Endothelial cell of umbilical vein (primary cell): Measurements from ENCODE around the gene CYTIP. TPM values are rescaled to one million over a fixed set of nuclear protein-coding genes. Genes with fewer than 3 reads are reported as not detected.

ENCODE experiments used
- BruUV-seq: library from RNA; stranded (reverse); fragments of 400-500 nt; replicated peaks from 2 replicates; lab custom pipeline; 2021; lab: Mats Ljungman, UMichigan
- CTCF ChIA-PET: fragments of 300-600, 350-600 bp; sonication (Branson Sonifier 250); formaldehyde crosslinking; loops from one replicate; lab custom pipeline; 2021; ENCODE audit warnings: antibody characterized with exemption, inconsistent platforms; lab: Charles Lee
- POLR2A ChIA-PET: fragments of 300-600, 350-600 bp; sonication (Branson Sonifier 250); formaldehyde crosslinking; loops from one replicate; lab custom pipeline; 2021; ENCODE audit warnings: antibody characterized with exemption, inconsistent platforms; lab: Charles Lee
- DNase-seq: peaks from one replicate; pipeline ENCODE4 v3.0.0-alpha.2; 2011; ENCODE audit warnings: low read depth, low spot score
- FAIRE-seq: peaks from 2 replicates; lab custom pipeline; 2011; peaks lifted over from hg19 to GRCh38; lab: Jason Lieb, UNC
- H2AFZ ChIP-seq: 2 replicates; pipeline ENCODE4 v1.6.0; 2012; ENCODE audit warnings: low read depth, low read length, control low read depth, inconsistent platforms
- H3K27ac ChIP-seq: 2 replicates; pipeline ENCODE4 v1.5.1; 2011; ENCODE audit warnings: low read depth, mild to moderate bottlenecking, control low read depth, low read length, moderate library complexity; ENCODE audit not compliant: insufficient read depth
- H3K27me3 ChIP-seq, 2 experiments: 2 replicates each; pipeline versions ENCODE4 v1.6.0 to v1.6.1; 2011; ENCODE audit warnings: low read length in 2 of 2, mixed read lengths in 1 of 2; ENCODE audit not compliant: control insufficient read depth in 2 of 2, insufficient read depth in 2 of 2
- H3K36me3 ChIP-seq, 2 experiments: 2 replicates in 1 of 2; 3 replicates in 1 of 2; pipeline ENCODE4 v1.5.1; 2011; ENCODE audit warnings: low read length in 2 of 2, mild to moderate bottlenecking in 1 of 2, moderate library complexity in 1 of 2; ENCODE audit not compliant: control insufficient read depth in 2 of 2, insufficient read depth in 2 of 2; ENCODE audit errors: extremely low read depth in 1 of 2
- H3K4me1 ChIP-seq: 3 replicates; pipeline ENCODE4 v1.5.1; 2011; ENCODE audit warnings: mild to moderate bottlenecking, low read length; ENCODE audit not compliant: control insufficient read depth, insufficient read depth; ENCODE audit errors: extremely low read depth
- H3K4me2 ChIP-seq: 2 replicates; pipeline ENCODE4 v1.6.1; 2011; ENCODE audit warnings: low read length, control low read depth, mixed read lengths; ENCODE audit not compliant: insufficient read depth
- H3K4me3 ChIP-seq, 3 experiments: fragments of 200-600 bp in 1 of 3; sonication (generic), shearing (Covaris generic) in 1 of 3; replicated peaks in 1 of 3; 2 replicates each; pipeline ENCODE4 v1.5.1; 2011 to 2016; ENCODE audit warnings: control low read depth in 3 of 3, low read length in 3 of 3, mild to moderate bottlenecking in 2 of 3, inconsistent platforms in 1 of 3, low read depth in 1 of 3, moderate library complexity in 1 of 3; ENCODE audit not compliant: insufficient read depth in 1 of 3
- H3K79me2 ChIP-seq: 2 replicates; pipeline ENCODE4 v1.6.0; 2012; ENCODE audit warnings: low read length, inconsistent platforms; ENCODE audit not compliant: control insufficient read depth, insufficient read depth
- H3K9ac ChIP-seq: replicated peaks from 2 replicates; pipeline ENCODE3; 2011; ENCODE audit warnings: low read length, control low read depth; ENCODE audit not compliant: insufficient read depth; ENCODE audit errors: extremely low read depth
- H3K9me1 ChIP-seq: replicated peaks from 3 replicates; pipeline ENCODE4 v1.6.0; 2011; ENCODE audit warnings: mild to moderate bottlenecking, low read length; ENCODE audit not compliant: control insufficient read depth, insufficient read depth; ENCODE audit errors: extremely low read depth
- H3K9me3 ChIP-seq: replicated peaks from 2 replicates; pipeline ENCODE4 v1.5.1; 2012; ENCODE audit warnings: low read length, inconsistent platforms; ENCODE audit not compliant: control insufficient read depth, insufficient read depth
- H4K20me1 ChIP-seq: replicated peaks from 2 replicates; pipeline ENCODE3; 2011; ENCODE audit warnings: mild to moderate bottlenecking, low read length; ENCODE audit not compliant: control insufficient read depth, insufficient read depth; ENCODE audit errors: extremely low read depth
- CTCF ChIP-seq, 2 donors: IDR thresholded peaks; 1 replicate in 1 of 2; 2 replicates in 1 of 2; pipeline ENCODE4 v1.5.1; 2011; ENCODE audit warnings: low read length in 2 of 2, mild to moderate bottlenecking in 2 of 2, moderate library complexity in 2 of 2, control low read depth in 1 of 2, inconsistent platforms in 1 of 2, low read depth in 1 of 2; ENCODE audit not compliant: insufficient read depth in 1 of 2; ENCODE audit errors: extremely low read depth in 1 of 2
- EZH2 ChIP-seq: IDR thresholded peaks from 2 replicates; pipeline ENCODE4 v1.6.1; 2012; ENCODE audit warnings: borderline replicate concordance, low read depth, mild to moderate bottlenecking, moderate library complexity, low read length, inconsistent platforms; ENCODE audit not compliant: severe bottlenecking
- FOS ChIP-seq: IDR thresholded peaks from 2 replicates; pipeline ENCODE4 v1.6.1; 2011; ENCODE audit warnings: mild to moderate bottlenecking, low read length, moderate library complexity, borderline replicate concordance; ENCODE audit not compliant: insufficient read depth
- GATA2 ChIP-seq: IDR thresholded peaks from 2 replicates; pipeline ENCODE4 v1.7.0; 2011; ENCODE audit warnings: low read depth, mild to moderate bottlenecking, moderate library complexity, mixed read lengths, low read length; ENCODE audit not compliant: insufficient read length, insufficient read depth
- JUN ChIP-seq: IDR thresholded peaks from 2 replicates; pipeline ENCODE4 v1.6.1; 2011; ENCODE audit warnings: borderline replicate concordance, low read depth; ENCODE audit not compliant: insufficient read length, insufficient read depth
- MAX ChIP-seq: IDR thresholded peaks from 2 replicates; pipeline ENCODE4 v1.6.1; 2011; ENCODE audit not compliant: insufficient read depth, insufficient read length
- MYC ChIP-seq: IDR thresholded peaks from one replicate; pipeline ENCODE4 v1.6.1; 2011; ENCODE audit warnings: mild to moderate bottlenecking, low read depth, low read length
- POLR2A ChIP-seq: IDR thresholded peaks from 2 replicates; pipeline ENCODE4 v1.6.1; 2012; ENCODE audit warnings: low read depth, mild to moderate bottlenecking, control low read depth, low read length
- POLR2AphosphoS5 ChIP-seq: IDR thresholded peaks from 2 replicates; pipeline ENCODE4 v1.6.1; 2012; ENCODE audit warnings: low read depth, mild to moderate bottlenecking, control low read depth, low read length, moderate library complexity; ENCODE audit not compliant: insufficient read depth
- dilution Hi-C: fragments of 300-500 bp; cut with MboI; formaldehyde crosslinking; loops from one replicate; pipeline ENCODE4 v1.15.0; 2019; ENCODE audit warnings: low sequenced_read_pairs; ENCODE audit not compliant: extremely low pct_ligation_motif_present
- intact Hi-C: fragments of 100-400 bp; cut with micrococcal nuclease; formaldehyde crosslinking; loops from one replicate; pipeline ENCODE4 v1.10.0; 2022
- polyA plus RNA-seq, 4 experiments: library from polyadenylated mRNA; depleted of rRNA in 3 of 4; stranded (reverse) in 3 of 4; unstranded in 1 of 4; fragments of >200 nt; gene quantifications; 2 replicates each; pipeline versions ENCODE4 v1.2.1 to v1.2.3, GENCODE V29; 2011 to 2012; ENCODE audit warnings: missing spikeins in 1 of 4
- total RNA-seq: library from RNA; stranded (reverse); gene quantifications from 2 replicates; pipeline ENCODE4 v1.2.3, GENCODE V29; 2021

The CYTIP gene
- total and polyA plus RNA-seq, 2 donors (not counting 3 experiments of a cell fraction or from before 2014, with no cell fraction given) = not detected

GRCh38 chr2:157418239-157418641 lies 25.6 kb downstream of the CYTIP start:
- POLR2A ChIA-PET = no interaction called here
- Histone ChIP-seq H3K4me1 (no peaks in the 10 kb centered on the region), H3K27me3 (no peaks in the 10 kb centered on the region), H3K4me2 (no peak overlapping the region), H3K36me3 (no peaks in the 10 kb centered on the region), H3K9me3 (no peaks in the 10 kb centered on the region), H3K4me3 (no peak overlapping the region), H3K9me1 (no peaks in the 10 kb centered on the region), H4K20me1 (no peaks in the 10 kb centered on the region), H3K9ac (no peak overlapping the region), H3K27ac (no peak overlapping the region), H3K79me2 (no peaks in the 10 kb centered on the region), H2AFZ (no peak overlapping the region)
- no TSS peak for BruUV-seq
- DNase-seq = no peak
- intact Hi-C loops = no loop called here
- dilution Hi-C loops = no loop called here
- no peak for FAIRE-seq
- CTCF ChIA-PET = interaction anchor here (0.8 to 0.9 kb wide), 2 partner anchors 12 to 606 kb away, joined by 3 read pairs; no protein-coding TSS in a partner anchor
- no peak for TF ChIP-seq POLR2A
- TF ChIP-seq FOS = no peak
- no peak for TF ChIP-seq MYC
- TF ChIP-seq EZH2 = no peak
- TF ChIP-seq JUN = no peak
- no peak for TF ChIP-seq CTCF (IDR thresholded peaks at IDR 0.05; ENCODE audit: extremely low read depth in 1 of 2, insufficient read depth in 1 of 2, low read depth in 1 of 2, low read length in 2 of 2)
- TF ChIP-seq GATA2 = no peak
- TF ChIP-seq POLR2AphosphoS5 = no peak
- TF ChIP-seq MAX = no peak
